H9 (cell line): Measurements from ENCODE around the gene CLPSL2. TPM values are rescaled to one million over a fixed set of nuclear protein-coding genes. Genes with fewer than 3 reads are reported as not detected.

Experiments
- DNase-seq: peaks from one replicate; pipeline ENCODE4 v3.0.0-alpha.2; 2017
- H2AFZ ChIP-seq: one replicate; pipeline ENCODE4 v1.6.1; 2013; ENCODE audit warnings: mild to moderate bottlenecking, low read length, control low read depth, moderate library complexity
- H2AK5ac ChIP-seq: 2 replicates; pipeline ENCODE4 v1.6.1; 2013; ENCODE audit warnings: low read length, control low read depth, mixed read lengths; ENCODE audit not compliant: insufficient read length
- H2BK120ac ChIP-seq: one replicate; pipeline ENCODE4 v1.6.1; 2013; ENCODE audit warnings: low read depth, mild to moderate bottlenecking, low read length, control low read depth, inconsistent platforms; ENCODE audit not compliant: poor library complexity, severe bottlenecking
- H2BK12ac ChIP-seq: 2 replicates; pipeline ENCODE4 v1.6.1; 2013; ENCODE audit warnings: low read length, control low read depth, mixed read lengths, low read depth; ENCODE audit not compliant: insufficient read length
- H2BK15ac ChIP-seq: 2 replicates; pipeline ENCODE4 v1.6.1; 2013; ENCODE audit warnings: low read depth, low read length, control low read depth
- H2BK20ac ChIP-seq: one replicate; pipeline ENCODE4 v1.6.1; 2013; ENCODE audit warnings: low read depth, mild to moderate bottlenecking, low read length, control low read depth, inconsistent platforms; ENCODE audit not compliant: poor library complexity, severe bottlenecking
- H2BK5ac ChIP-seq: 2 replicates; pipeline ENCODE4 v1.6.1; 2013; ENCODE audit warnings: low read length, control low read depth, mixed read lengths; ENCODE audit not compliant: insufficient read length
- H3K14ac ChIP-seq: 2 replicates; pipeline ENCODE4 v1.6.1; 2013; ENCODE audit warnings: low read length, control low read depth; ENCODE audit not compliant: insufficient read depth
- H3K18ac ChIP-seq: 2 replicates; pipeline ENCODE4 v1.6.1; 2013; ENCODE audit warnings: low read depth, mild to moderate bottlenecking, mixed read lengths, low read length, control low read depth; ENCODE audit not compliant: insufficient read length
- H3K23ac ChIP-seq: 2 replicates; pipeline ENCODE4 v1.6.1; 2013; ENCODE audit warnings: low read length, control low read depth, mixed read lengths, low read depth; ENCODE audit not compliant: insufficient read length
- H3K23me2 ChIP-seq: 2 replicates; pipeline ENCODE4 v1.6.1; 2013; ENCODE audit warnings: low read depth, mild to moderate bottlenecking, mixed read lengths, low read length, control low read depth; ENCODE audit not compliant: insufficient read length, poor library complexity, severe bottlenecking
- H3K27ac ChIP-seq: 2 replicates; pipeline ENCODE4 v1.5.1; 2013; ENCODE audit warnings: low read length, control low read depth, mixed read lengths, low read depth; ENCODE audit not compliant: insufficient read length
- H3K27me3 ChIP-seq: 2 replicates; pipeline ENCODE4 v1.6.1; 2013; ENCODE audit warnings: low read length, control low read depth, inconsistent platforms; ENCODE audit not compliant: insufficient read depth
- H3K4ac ChIP-seq: 2 replicates; pipeline ENCODE4 v1.6.1; 2013; ENCODE audit warnings: low read depth, mild to moderate bottlenecking, control low read depth, inconsistent platforms, low read length, moderate library complexity
- H3K4me1 ChIP-seq: 2 replicates; pipeline ENCODE4 v1.6.1; 2013; ENCODE audit warnings: low read length, control low read depth, inconsistent platforms; ENCODE audit not compliant: insufficient read depth
- H3K4me2 ChIP-seq: 2 replicates; pipeline ENCODE4 v1.6.1; 2013; ENCODE audit warnings: low read length, control low read depth, mixed read lengths; ENCODE audit not compliant: insufficient read length, insufficient read depth
- H3K56ac ChIP-seq: 2 replicates; pipeline ENCODE4 v1.6.1; 2013; ENCODE audit warnings: low read depth, mild to moderate bottlenecking, mixed read lengths, low read length, control low read depth; ENCODE audit not compliant: insufficient read length
- H3K79me1 ChIP-seq: 2 replicates; pipeline ENCODE4 v1.6.1; 2013; ENCODE audit warnings: low read depth, mild to moderate bottlenecking, moderate library complexity, low read length, control low read depth, inconsistent platforms; ENCODE audit not compliant: insufficient read depth, poor library complexity, severe bottlenecking
- H3K79me2 ChIP-seq: 2 replicates; pipeline ENCODE4 v1.6.1; 2013; ENCODE audit warnings: low read length, control low read depth, inconsistent platforms; ENCODE audit not compliant: insufficient read depth
- H3K9ac ChIP-seq: 2 replicates; pipeline ENCODE4 v1.6.1; 2013; ENCODE audit warnings: low read length, control low read depth, mixed read lengths; ENCODE audit not compliant: insufficient read length; ENCODE audit errors: extremely low read depth
- H3K9me3 ChIP-seq: one replicate; pipeline ENCODE4 v1.6.1; 2013; ENCODE audit warnings: low read depth, low read length, inconsistent platforms; ENCODE audit not compliant: control insufficient read depth
- H3T11ph ChIP-seq: one replicate; pipeline ENCODE4 v1.6.1; 2013; ENCODE audit warnings: mild to moderate bottlenecking, low read length, control low read depth, inconsistent platforms
- H4K20me1 ChIP-seq: one replicate; pipeline ENCODE4 v1.6.1; 2013; ENCODE audit not compliant: control insufficient read depth, insufficient read length, insufficient read depth
- H4K5ac ChIP-seq: 2 replicates; pipeline ENCODE4 v1.6.1; 2013; ENCODE audit warnings: low read depth, mild to moderate bottlenecking, mixed read lengths, low read length, control low read depth; ENCODE audit not compliant: insufficient read length
- H4K8ac ChIP-seq: replicated peaks from 2 replicates; pipeline ENCODE4 v1.6.1; 2013; ENCODE audit warnings: low read length, control low read depth, mixed read lengths, low read depth; ENCODE audit not compliant: insufficient read length
- H4K91ac ChIP-seq: 2 replicates; pipeline ENCODE4 v1.6.1; 2013; ENCODE audit warnings: low read depth, mild to moderate bottlenecking, moderate library complexity, mixed read lengths, low read length, control low read depth; ENCODE audit not compliant: insufficient read length
- H3K27ac Mint-ChIP-seq, 3 experiments: 2 replicates in 2 of 3; 3 replicates in 1 of 3; pipeline ENCODE4 v1.8.0; 2020 to 2021; ENCODE audit warnings: mixed read lengths in 3 of 3, mild to moderate bottlenecking in 1 of 3, moderate library complexity in 1 of 3
- H3K27me3 Mint-ChIP-seq: 2 replicates; pipeline ENCODE4 v1.8.0; 2021; ENCODE audit warnings: low read depth, mild to moderate bottlenecking, moderate library complexity, mixed read lengths
- H3K36me3 Mint-ChIP-seq, 3 experiments: 2 replicates in 2 of 3; 3 replicates in 1 of 3; pipeline ENCODE4 v1.8.0; 2020 to 2021; ENCODE audit warnings: low read depth in 3 of 3, mixed read lengths in 3 of 3; ENCODE audit not compliant: insufficient read depth in 1 of 3
- H3K4me1 Mint-ChIP-seq, 2 experiments: 2 replicates each; pipeline ENCODE4 v1.8.0; 2020; ENCODE audit warnings: mixed read lengths in 2 of 2
- H3K4me3 Mint-ChIP-seq, 2 experiments: 2 replicates in 1 of 2; 3 replicates in 1 of 2; pipeline ENCODE4 v1.8.0; 2020 to 2021; ENCODE audit warnings: mild to moderate bottlenecking in 2 of 2, mixed read lengths in 2 of 2, moderate library complexity in 1 of 2
- H3K9me3 Mint-ChIP-seq, 2 experiments: 2 replicates in 1 of 2; 3 replicates in 1 of 2; pipeline ENCODE4 v1.8.0; 2020; ENCODE audit warnings: mild to moderate bottlenecking in 2 of 2, mixed read lengths in 2 of 2, moderate library complexity in 1 of 2
- CTCF ChIP-seq: fragments of 200-600 bp; sonication (generic); conservative IDR thresholded peaks from 3 replicates; pipeline ENCODE4 v1.8.0; 2021; ENCODE audit warnings: antibody characterized with exemption, mild to moderate bottlenecking
- WGBS: extraction: QIAGEN DNeasy Blood & Tissue Kit; methylation state at CpG from one replicate; pipeline ENCODE4 v1.1.7; 2013; ENCODE audit warnings: missing lambda C conversion rate, low lambda C conversion rate, mixed read lengths; ENCODE audit not compliant: insufficient read length; ENCODE audit errors: extremely low coverage; 5-methylcytosine and 5-hydroxymethylcytosine counted together
- total RNA-seq: library from RNA; stranded (reverse); gene quantifications from 2 replicates; pipeline ENCODE4 v1.2.1, GENCODE V29; 2021

CLPSL2 gene
- total RNA-seq, 1 experiment from 2014 or later = 4.4 TPM

GRCh38 chr6:35747877-35748276 lies 28.5 kb upstream of the CLPSL2 start:
- H3K4me1 Mint-ChIP-seq = peaks cover 7 to 10% of the 10 kb centered on the region in 2 experiments

More at GRCh38 chr6:35747877-35748276, 28.5 kb upstream of the CLPSL2 start:
- Histone ChIP-seq H3K4me1 (no peaks in the 10 kb centered on the region; the same call in 1 of the 2 replicates), H2BK12ac (no peak overlapping the region), H2BK120ac (no peak overlapping the region), H2AK5ac (no peak overlapping the region), H3K23me2 (no peaks in the 10 kb centered on the region), H3K18ac (no peak overlapping the region), H3K56ac (no peak overlapping the region), H3K4ac (no peak overlapping the region), H3K27ac (no peak overlapping the region), H3K79me1 (no peaks in the 10 kb centered on the region), H3K14ac (no peak overlapping the region), H4K91ac (no peak overlapping the region), H2BK5ac (no peak overlapping the region), H4K8ac (no peak overlapping the region), H3K27me3 (no peaks in the 10 kb centered on the region), H2BK20ac (no peak overlapping the region), H2BK15ac (no peak overlapping the region), H3K23ac (no peak overlapping the region), H3T11ph (no peak overlapping the region), H3K4me2 (no peak overlapping the region), H4K5ac (no peak overlapping the region), H2AFZ (no peak overlapping the region), H4K20me1 (no peaks in the 10 kb centered on the region), H3K9ac (no peak overlapping the region), H3K79me2 (no peaks in the 10 kb centered on the region), H3K9me3 (no peaks in the 10 kb centered on the region)
- no peak for TF ChIP-seq CTCF
- no peak for DNase-seq
- H3K9me3 Mint-ChIP-seq = peaks cover 3 to 9% of the 10 kb centered on the region in 2 experiments; a peak in 4 of 5 replicates
- WGBS = no CpG with 5 or more reads among the region's 1 CpG
- no peaks in the 10 kb centered on the region; the same call in 1 of the 2 replicates for H3K27me3 Mint-ChIP-seq
- H3K36me3 Mint-ChIP-seq = peaks cover 0 to 11% (median 3%) of the 10 kb centered on the region in 3 experiments; a peak in 3 of 7 replicates
- H3K4me3 Mint-ChIP-seq = no peak overlapping the region
- H3K27ac Mint-ChIP-seq = no peak overlapping the region
